OCI-LY7 (cell line): ENCODE data around the gene INHA. TPM values are rescaled to one million over a fixed set of nuclear protein-coding genes. Genes with fewer than 3 reads are reported as not detected.

Source experiments
- BruUV-seq: library from RNA; stranded (reverse); fragments of 400-500 nt; replicated peaks from 2 replicates; lab custom pipeline; 2021; lab: Mats Ljungman, UMichigan
- CTCF ChIA-PET: fragments of 300-600 bp; sonication (Branson Sonifier 250); formaldehyde crosslinking; loops from one replicate; lab custom pipeline; 2022; ENCODE audit warnings: antibody characterized with exemption; ENCODE audit not compliant: unreplicated experiment; lab: Charles Lee
- POLR2A ChIA-PET: fragments of 300-600 bp; sonication (Branson Sonifier 250); formaldehyde crosslinking; loops from one replicate; lab custom pipeline; 2022; ENCODE audit warnings: antibody characterized with exemption; lab: Charles Lee
- DNase-seq: peaks from one replicate; pipeline ENCODE4 v3.0.0-alpha.2; 2015; ENCODE audit warnings: low spot score
- H2AFZ ChIP-seq: fragments of 200-600 bp; sonication (generic), shearing (Covaris generic); 2 replicates; pipeline ENCODE4 v1.6.1; 2014; ENCODE audit warnings: mild to moderate bottlenecking, antibody characterized with exemption, low read length, moderate library complexity
- H3K27ac ChIP-seq: fragments of 200-600 bp; sonication (generic); 2 replicates; pipeline ENCODE4 v1.5.1; 2014; ENCODE audit warnings: mixed run types, low read depth, mild to moderate bottlenecking, moderate library complexity, low read length, inconsistent platforms; ENCODE audit not compliant: poor library complexity, severe bottlenecking
- H3K36me3 ChIP-seq: fragments of 200-600 bp; sonication (generic); 2 replicates; pipeline ENCODE4 v1.6.1; 2014; ENCODE audit warnings: mild to moderate bottlenecking, antibody characterized with exemption, low read length, moderate library complexity, mixed read lengths; ENCODE audit not compliant: insufficient read depth
- H3K4me1 ChIP-seq: fragments of 200-600 bp; sonication (generic); 2 replicates; pipeline ENCODE4 v1.5.1; 2014; ENCODE audit warnings: mild to moderate bottlenecking, low read length; ENCODE audit not compliant: insufficient read depth, poor library complexity, severe bottlenecking
- H3K4me2 ChIP-seq: fragments of 200-600 bp; sonication (generic); 2 replicates; pipeline ENCODE4 v1.6.1; 2014; ENCODE audit warnings: mild to moderate bottlenecking, low read length
- H3K4me3 ChIP-seq: fragments of 200-600 bp; sonication (generic); 2 replicates; pipeline ENCODE4 v1.5.1; 2014; ENCODE audit warnings: mild to moderate bottlenecking, low read depth, low read length; ENCODE audit not compliant: poor library complexity, severe bottlenecking
- H3K79me2 ChIP-seq: fragments of 200-600 bp; sonication (generic); 2 replicates; pipeline ENCODE4 v1.6.1; 2016; ENCODE audit warnings: low read depth, mild to moderate bottlenecking, low read length, moderate library complexity, mixed read lengths; ENCODE audit not compliant: insufficient read depth
- H3K9me2 ChIP-seq: fragments of 200-600 bp; sonication (generic); 2 replicates; pipeline ENCODE4 v1.6.1; 2016; ENCODE audit warnings: mild to moderate bottlenecking, low read length, mixed read lengths; ENCODE audit not compliant: insufficient read depth
- H3K9me3 ChIP-seq: fragments of 200-600 bp; sonication (generic); 2 replicates; pipeline ENCODE4 v1.6.1; 2014; ENCODE audit warnings: mild to moderate bottlenecking, mixed run types, low read length, mixed read lengths
- H4K20me1 ChIP-seq: fragments of 200-600 bp; sonication (generic); 2 replicates; pipeline ENCODE4 v1.6.1; 2014; ENCODE audit warnings: mild to moderate bottlenecking, antibody characterized with exemption, low read length, moderate library complexity, mixed read lengths; ENCODE audit not compliant: insufficient read depth
- CTCF ChIP-seq: fragments of 200-600 bp; sonication (generic); conservative IDR thresholded peaks from 2 replicates; pipeline ENCODE4 v1.5.1; 2014; ENCODE audit warnings: mild to moderate bottlenecking, antibody characterized with exemption, low read length, moderate library complexity, mixed read lengths
- EZH2phosphoT487 ChIP-seq: fragments of 200-600 bp; sonication (generic); IDR thresholded peaks from 2 replicates; pipeline ENCODE4 v1.6.1; 2018; ENCODE audit warnings: low read depth, borderline replicate concordance, mild to moderate bottlenecking, mixed run types, antibody characterized with exemption, low read length, moderate library complexity, mixed read lengths
- intact Hi-C: fragments of 100-400 bp; cut with micrococcal nuclease; formaldehyde crosslinking; loops from one replicate; pipeline ENCODE4 v1.10.0; 2022; ENCODE audit not compliant: unreplicated experiment
- total RNA-seq, 2 experiments: library from RNA; depleted of rRNA in 1 of 2; stranded (reverse); fragments of >200 nt in 1 of 2; shearing (Covaris generic) in 1 of 2; gene quantifications; 2 replicates each; pipeline ENCODE4 v1.2.3, GENCODE V29; 2014 to 2022

Gene INHA
- total RNA-seq, 2 experiments from 2014 or later: not detected

DNA sequence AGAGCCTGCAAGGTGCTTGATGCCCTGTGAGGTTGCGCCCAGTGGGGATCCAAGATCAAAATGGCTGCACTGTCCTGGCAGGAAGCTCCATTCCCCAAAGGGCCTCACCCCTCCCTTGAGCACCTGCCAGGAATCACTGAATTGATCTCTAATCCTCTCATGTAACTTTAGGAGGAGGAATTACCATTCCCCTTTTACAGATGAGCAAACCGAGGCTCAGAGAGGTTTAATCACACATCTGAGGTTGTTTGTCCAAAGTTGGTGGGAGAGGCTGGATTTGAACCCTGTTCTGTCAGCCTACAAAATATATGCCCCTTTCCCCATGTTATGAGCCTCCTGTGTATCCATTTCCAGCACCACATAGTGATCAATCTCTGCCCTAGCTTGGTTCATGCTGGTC, 47.3 kb upstream of the INHA start:
- TF ChIP-seq EZH2phosphoT487 (no peak), CTCF (no peak)
- POLR2A ChIA-PET: interaction anchor here (0.6 to 1.0 kb wide), 2 partner anchors 50 to 53 kb away, joined by 3 to 4 read pairs; no protein-coding TSS in a partner anchor
- no TSS peak for BruUV-seq
- CTCF ChIA-PET: no interaction called here
- Histone ChIP-seq H3K4me3 (no peak overlapping the region), H2AFZ (no peak overlapping the region), H3K9me3 (no peaks in the 10 kb centered on the region), H3K27ac (no peak overlapping the region), H3K36me3 (no peaks in the 10 kb centered on the region), H3K4me2 (no peak overlapping the region), H3K79me2 (no peaks in the 10 kb centered on the region), H3K9me2 (no peaks in the 10 kb centered on the region), H3K4me1 (no peaks in the 10 kb centered on the region), H4K20me1 (no peaks in the 10 kb centered on the region)
- intact Hi-C loops: no loop called here
- no peak for DNase-seq

DNA sequence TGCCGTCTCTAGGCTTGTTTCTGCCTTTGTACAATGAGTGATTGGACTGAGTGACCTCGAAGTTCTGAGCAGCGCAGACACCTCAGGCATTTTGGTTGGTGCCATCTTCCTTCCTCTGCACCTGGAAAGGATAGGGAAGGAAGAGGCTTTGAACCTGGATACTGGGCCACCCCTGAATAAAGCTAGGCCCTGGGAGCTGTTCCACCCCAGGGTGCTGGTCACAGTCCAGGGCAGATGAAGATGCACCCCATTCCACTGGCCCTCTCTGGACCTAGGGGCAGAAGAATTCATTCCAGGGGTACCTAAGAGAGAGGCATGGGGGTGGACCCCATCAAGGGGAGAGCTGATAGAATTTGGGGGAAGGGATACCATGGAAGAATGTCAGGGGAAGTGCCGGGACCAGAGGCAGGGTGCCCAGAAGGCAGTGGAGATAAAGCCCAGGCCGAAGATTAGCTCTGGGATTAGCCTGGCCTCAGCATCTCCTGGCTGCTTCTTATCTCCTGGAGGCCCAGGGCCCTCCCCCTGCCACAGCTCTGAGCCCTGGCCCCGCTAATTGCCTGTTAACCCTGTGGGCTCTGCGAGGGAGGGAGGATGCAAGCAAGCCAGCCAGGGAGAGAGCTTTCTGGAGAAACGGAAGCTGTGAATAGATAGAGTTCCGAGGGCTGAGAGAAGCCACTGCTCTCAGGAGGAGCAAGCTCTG, 46.4 kb upstream of the INHA start:
- CTCF ChIA-PET: no interaction called here
- intact Hi-C loops: no loop called here
- no peak overlapping the region for H3K4me2 ChIP-seq
- no peaks in the 10 kb centered on the region for H4K20me1 ChIP-seq
- no peaks in the 10 kb centered on the region for H3K36me3 ChIP-seq
- H3K27ac ChIP-seq: no peak overlapping the region
- POLR2A ChIA-PET: no interaction called here
- no peak overlapping the region for H3K4me3 ChIP-seq
- no peaks in the 10 kb centered on the region for H3K9me3 ChIP-seq
- DNase-seq: no peak
- no peaks in the 10 kb centered on the region for H3K4me1 ChIP-seq
- no peaks in the 10 kb centered on the region for H3K9me2 ChIP-seq
- TF ChIP-seq EZH2phosphoT487 (no peak), CTCF (no peak)
- H3K79me2 ChIP-seq: no peaks in the 10 kb centered on the region
- BruUV-seq: no TSS peak
- H2AFZ ChIP-seq: no peak overlapping the region

- BruUV-seq: no TSS peak
- Histone ChIP-seq H3K4me2 (no peak overlapping the region), H3K9me3 (no peaks in the 10 kb centered on the region), H3K79me2 (no peaks in the 10 kb centered on the region), H3K36me3 (no peaks in the 10 kb centered on the region), H3K9me2 (no peaks in the 10 kb centered on the region), H4K20me1 (no peaks in the 10 kb centered on the region), H3K4me3 (no peak overlapping the region), H3K4me1 (no peaks in the 10 kb centered on the region), H2AFZ (no peak overlapping the region), H3K27ac (no peak overlapping the region)
- ChIA-PET CTCF (no interaction called here), POLR2A (no interaction called here)
- DNase-seq: no peak
- intact Hi-C loops: no loop called here
- no peak for TF ChIP-seq EZH2phosphoT487
- no peak for TF ChIP-seq CTCF
These were observed 45.6 kb upstream of the INHA start for GRCh38 chr2:219526320-219527075.
